Activated CD4-positive, alpha-beta T cell treated with anti-CD3 and anti-CD28 coated beads for 24 hours (primary cell): ENCODE results near the gene CDK5RAP2.
"Not testable (repeated sequence)": the region's sequence is repeated elsewhere in the genome, so short reads cannot be mapped to it uniquely, and the experiment has no call there.

Experiments used
- DNase-seq, 2 donors: peaks; one replicate each; pipeline ENCODE4 v3.0.0-alpha.2; 2020; ENCODE audit warnings: low read depth in 2 of 2

CDK5RAP2 gene

GRCh38 chr9:120514405-120514804 lies 65.6 kb downstream of the CDK5RAP2 start:
- DNase-seq, result no peak

DNA sequence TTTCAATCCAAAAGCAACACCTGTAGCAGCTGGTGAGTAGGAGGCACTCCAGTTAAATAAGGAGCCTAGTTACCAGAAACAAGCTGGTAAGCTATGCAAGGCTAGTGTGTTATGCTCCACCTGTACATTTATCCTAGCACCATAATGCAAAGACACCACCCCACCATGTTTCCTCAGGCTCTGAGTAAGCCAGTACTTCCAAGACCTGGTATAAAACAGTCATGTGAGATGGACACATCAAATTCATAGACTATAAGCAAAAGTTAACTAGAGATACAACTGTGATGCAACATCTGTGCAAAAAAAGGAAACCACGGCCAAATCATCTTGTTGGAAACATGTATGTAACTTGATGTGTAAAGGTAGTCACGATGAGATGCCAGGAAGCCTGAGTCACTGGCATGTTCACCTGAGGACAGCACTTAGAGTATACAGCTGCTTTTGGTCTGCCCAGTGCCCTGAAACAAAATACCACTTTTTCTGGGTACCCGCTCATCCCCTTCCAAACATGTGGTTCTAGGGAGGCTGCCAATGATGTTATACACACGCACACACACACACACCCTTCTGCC lies 66.1 kb downstream of the CDK5RAP2 start:
- no peak for DNase-seq

GRCh38 chr9:120510816-120511215 lies 69.2 kb downstream of the CDK5RAP2 start:
- no peak for DNase-seq

GRCh38 chr9:120507936-120508510 lies 71.9 kb downstream of the CDK5RAP2 start:
- DNase-seq, result no peak

DNA sequence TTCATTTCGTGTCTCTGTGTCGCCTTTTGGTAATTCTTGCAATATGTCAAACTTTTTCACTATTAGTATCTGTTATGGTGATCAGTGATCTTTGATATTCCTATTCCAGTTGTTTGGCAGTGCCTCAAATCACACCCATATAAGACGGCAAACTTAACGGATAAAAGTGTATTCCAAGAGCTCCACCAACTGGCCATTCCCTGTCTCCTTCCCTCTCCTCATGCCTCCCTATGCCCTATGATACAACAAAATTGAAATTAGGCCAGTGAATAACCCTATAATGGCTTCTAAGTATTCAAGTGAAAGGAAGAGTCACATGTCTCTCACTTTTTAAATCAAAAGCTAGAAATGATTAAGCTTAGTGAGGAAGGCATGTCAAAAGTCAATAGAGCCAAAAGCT lies 74.8 kb downstream of the CDK5RAP2 start:
- no peak for DNase-seq

DNA sequence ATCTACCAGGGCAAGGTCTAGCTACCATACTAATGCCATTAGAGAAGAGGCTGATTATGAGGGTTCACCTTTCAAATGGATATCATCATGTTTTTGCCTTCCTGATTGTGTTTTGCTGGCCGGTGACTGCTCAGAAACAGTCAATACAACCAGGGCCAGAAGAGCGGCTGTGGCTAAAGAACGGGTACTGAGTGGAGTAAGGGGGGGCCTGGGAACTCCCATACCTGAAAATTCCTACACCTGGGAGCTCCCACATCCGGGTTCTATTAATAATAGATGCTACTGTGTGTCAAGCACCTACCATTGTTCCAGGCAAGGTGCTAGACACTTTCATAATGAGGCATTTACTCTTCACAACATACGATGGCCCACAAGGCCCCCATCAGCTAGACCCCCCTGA lies 79.2 kb downstream of the CDK5RAP2 start:
- DNase-seq, result no peak

GRCh38 chr9:120497865-120498264 lies 82.1 kb downstream of the CDK5RAP2 start:
- DNase-seq, result not testable (repeated sequence)

- not testable (repeated sequence) for DNase-seq
Measured at GRCh38 chr9:120496438-120496837, 83.5 kb downstream of the CDK5RAP2 start.

DNA sequence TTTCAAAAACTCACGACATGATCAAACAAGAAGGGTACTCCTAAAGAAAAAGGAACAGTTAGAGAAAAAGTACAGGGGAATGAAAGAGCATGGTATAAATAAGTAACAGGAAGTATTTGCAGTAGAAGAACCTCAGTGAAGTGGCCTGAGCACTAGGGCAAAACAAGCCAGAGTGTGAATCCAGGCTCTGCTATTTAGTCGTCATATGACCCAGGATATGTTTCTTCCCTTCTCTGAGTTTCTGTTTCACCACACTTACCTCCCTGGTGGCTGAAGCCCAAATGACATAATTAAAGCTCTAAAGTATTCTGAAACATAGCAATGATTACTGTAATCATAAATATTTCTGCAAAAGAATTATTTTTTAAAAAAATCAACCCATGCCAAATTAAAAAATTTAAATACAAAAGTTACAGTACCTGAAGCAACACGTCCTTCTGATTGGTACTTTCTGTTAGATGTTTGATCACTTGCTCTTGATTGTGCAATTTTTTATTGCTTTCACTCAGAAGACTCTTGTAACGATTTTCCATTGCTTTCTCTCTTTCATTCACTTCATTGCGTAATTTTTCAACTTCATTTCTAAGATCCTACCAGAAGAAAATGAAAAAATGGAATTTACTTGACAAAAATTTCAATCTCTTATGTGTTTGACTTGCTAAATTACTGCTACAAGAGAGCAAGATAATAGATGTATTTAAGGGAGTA lies 88.9 kb downstream of the CDK5RAP2 start:
- DNase-seq, result no peak

DNA sequence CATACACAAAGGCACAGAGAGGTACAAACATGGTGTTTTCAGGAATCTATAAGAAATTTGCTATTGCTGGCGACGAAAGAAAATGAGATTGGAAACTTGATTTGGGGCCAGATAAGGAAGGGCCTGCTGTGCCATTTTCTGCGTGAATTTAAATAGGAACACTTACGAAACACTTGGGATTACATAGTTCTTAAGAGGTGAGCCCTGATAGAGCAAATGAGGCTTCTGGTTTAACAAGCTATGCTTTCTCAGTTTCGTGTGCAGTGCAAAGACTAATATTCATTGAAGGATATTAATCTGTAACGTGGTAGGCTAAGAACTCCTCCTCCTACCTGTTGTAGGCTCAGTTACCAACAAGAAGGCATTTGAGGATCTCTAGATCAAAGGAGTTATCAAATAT lies 93.1 kb downstream of the CDK5RAP2 start:
- DNase-seq, result no peak

- no peak for DNase-seq
Measured at GRCh38 chr9:120486347-120486746, 93.6 kb downstream of the CDK5RAP2 start.

- no peak for DNase-seq
Measured at GRCh38 chr9:120485788-120486187, 94.2 kb downstream of the CDK5RAP2 start.

DNA sequence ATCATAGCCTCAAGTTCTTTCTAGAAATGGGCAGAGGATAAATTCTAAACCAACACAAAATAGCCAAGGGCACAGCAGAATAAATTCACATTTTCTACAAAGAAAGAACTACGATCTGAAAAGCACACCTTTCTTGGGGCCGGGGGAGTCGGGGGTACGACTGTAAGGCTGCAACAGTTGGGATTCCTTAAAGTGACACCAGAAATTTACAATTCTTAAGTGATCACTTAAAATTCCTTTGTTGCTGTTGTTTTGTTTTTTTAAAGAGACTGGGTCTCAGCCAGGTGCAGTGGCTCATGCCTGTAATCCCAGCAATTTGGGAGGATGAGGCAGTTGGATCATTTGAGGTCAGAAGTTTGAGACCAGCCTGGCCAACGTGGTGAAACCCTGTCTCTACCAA lies 95.8 kb downstream of the CDK5RAP2 start:
- no peak for DNase-seq

DNA sequence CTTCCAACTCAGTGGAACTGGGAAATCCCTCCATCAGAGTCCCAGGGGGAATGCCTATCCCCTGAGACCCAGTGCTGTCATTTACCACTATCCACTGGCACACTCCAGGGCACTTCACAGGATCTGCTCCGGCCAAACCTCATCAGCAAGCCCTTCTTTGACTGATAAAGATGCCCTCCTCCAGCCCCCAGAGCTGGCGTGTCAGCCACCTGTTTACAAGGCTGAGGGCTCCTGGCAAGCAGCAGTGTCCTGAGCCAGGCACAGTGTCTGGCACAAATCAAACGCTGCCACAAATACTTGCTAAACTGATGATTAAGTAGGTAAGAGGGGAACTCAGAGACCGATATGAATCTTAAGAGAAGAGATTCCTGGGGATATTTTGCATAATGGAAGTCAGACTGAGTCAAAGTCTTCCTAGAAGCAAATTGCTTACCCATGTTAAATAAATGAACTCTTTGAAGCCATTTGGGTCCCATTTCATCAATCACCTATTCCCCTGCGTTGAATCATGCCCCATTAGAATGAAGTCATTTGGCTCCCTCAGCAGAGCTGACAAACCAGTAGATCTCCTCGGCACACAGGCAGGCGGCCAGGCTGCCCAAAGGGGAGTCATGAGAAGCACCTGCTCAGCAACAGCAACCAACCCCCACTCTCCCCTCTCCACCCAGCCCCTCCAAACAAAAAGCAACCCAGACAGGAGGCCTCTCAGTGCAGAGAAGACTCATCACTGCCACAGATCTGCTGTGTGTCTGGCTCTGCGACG lies 97.4 kb downstream of the CDK5RAP2 start:
- no peak for DNase-seq

DNA sequence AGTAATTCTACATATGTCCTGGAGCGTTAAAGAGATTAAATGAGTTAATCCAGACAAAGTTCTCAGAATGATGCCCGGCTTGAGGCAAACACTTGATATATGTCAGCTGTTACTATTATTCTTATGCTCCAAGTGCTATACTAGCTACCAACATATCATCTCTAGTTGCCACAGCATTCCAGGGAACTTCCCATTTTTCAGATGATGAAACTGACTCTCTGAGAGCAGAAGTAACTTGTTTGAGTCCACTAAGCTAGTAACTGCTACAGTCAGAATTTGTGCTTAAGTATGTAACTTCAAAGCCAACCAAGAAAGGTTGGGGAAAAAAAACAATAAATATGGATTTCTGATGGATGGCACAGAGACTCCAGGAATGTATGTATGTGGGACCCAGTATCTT lies 98.1 kb downstream of the CDK5RAP2 start:
- no peak for DNase-seq

DNA sequence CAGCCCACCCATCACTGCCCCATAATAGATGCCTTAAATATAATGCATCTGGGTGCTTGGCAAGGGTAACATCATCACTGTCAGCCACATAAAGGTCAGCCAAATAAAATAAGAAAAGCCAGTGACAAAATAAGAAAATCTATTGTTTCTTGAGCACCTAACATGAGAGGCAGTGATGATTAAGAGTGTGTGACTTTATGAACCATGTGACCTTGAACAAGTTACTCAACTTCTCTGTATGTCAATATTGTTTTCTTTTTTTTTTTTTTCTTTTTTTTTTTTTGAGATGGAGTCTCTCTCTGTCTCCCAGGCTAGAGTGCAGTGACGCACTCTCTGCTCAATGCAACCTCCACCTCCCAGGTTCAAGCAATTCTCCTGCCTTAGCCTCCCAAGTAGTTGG lies 98.7 kb downstream of the CDK5RAP2 start:
- no peak for DNase-seq

- DNase-seq, result no peak
Measured at GRCh38 chr9:120480707-120481106, 99.3 kb downstream of the CDK5RAP2 start.

DNA sequence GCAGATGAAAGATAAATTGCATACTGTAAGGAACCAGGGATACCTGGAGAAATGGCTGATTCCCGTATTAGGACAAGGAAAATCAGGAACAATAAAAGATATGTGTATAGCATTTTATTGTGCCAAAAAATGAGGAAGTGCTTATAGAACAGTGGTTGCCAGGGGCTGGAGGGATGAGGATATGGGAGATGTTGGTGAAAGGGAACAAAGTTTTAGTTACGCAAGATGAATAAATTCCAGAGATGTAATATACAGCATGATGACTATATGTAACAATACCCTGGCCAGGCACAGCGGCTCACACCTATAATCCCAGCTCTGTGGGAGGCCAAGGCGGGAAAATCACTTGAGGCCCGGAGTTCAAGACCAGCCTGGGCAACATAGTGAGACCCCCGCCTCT lies 101.8 kb downstream of the CDK5RAP2 start:
- no peak for DNase-seq

DNA sequence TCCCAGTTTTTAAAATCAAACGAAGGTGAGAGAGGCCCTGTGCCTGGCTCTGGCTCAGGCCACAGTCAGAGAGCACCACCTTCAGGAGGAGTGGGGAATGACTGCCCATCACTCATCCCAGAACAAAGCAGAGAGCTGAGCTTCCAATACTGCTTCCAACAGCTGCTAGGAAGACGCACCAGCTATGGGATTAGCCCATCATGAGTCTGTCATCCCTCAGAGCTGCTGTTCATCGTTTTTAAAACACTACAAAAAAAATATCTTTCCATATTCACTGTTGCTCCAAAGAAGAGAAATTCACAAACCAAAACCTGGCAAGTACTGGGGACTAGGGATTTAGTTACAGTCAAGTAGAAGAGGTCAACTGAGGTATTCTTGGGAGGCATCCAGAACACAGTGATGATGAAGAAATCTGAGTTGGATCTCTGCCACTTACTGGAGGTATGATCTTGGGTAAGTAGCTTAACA lies 102.4 kb downstream of the CDK5RAP2 start:
- peak in 1 of 2 donors; percentile 9 for DNase-seq

DNA sequence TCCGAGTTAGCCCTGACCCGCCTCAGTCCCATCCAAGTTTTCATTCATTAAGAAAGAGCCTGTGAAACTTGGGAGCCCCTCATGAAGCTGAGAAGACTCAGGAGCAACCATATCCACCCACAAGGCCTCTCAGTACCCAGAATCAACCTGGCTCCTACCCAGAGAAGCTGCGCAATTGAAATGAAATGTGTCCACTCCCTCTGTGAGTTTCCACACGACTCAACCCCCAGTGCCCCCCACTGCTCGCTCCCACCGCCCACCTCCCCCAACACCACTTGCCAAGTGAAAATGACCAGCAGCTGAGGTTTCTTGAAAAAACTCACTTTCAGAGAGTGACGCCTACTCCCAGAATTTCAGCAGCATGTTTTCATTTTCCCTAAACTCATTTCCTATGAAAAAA lies 104.6 kb downstream of the CDK5RAP2 start:
- DNase-seq, result no peak

GRCh38 chr9:120474591-120475243 lies 105.2 kb downstream of the CDK5RAP2 start:
- DNase-seq, result no peak

GRCh38 chr9:120473608-120474007 lies 106.4 kb downstream of the CDK5RAP2 start:
- DNase-seq, result no peak
